Ishikawa (cell line): ENCODE data around the gene TSHZ3.

ENCODE experiments used
- CEBPB ChIP-seq: IDR thresholded peaks from 2 replicates; pipeline ENCODE4 v1.6.1; 2012
- CREB1 ChIP-seq: IDR thresholded peaks from 2 replicates; pipeline ENCODE4 v1.6.1; 2012; ENCODE audit warnings: low read depth
- EGR1 ChIP-seq: IDR thresholded peaks from 2 replicates; pipeline ENCODE4 v1.6.1; 2012
- EP300 ChIP-seq: IDR thresholded peaks from 2 replicates; pipeline ENCODE4 v1.6.1; 2012; ENCODE audit warnings: borderline replicate concordance
- FOXM1 ChIP-seq: IDR thresholded peaks from 2 replicates; pipeline ENCODE4 v1.6.1; 2012; ENCODE audit warnings: low read depth, borderline replicate concordance
- NFIC ChIP-seq: IDR thresholded peaks from 2 replicates; pipeline ENCODE4 v1.6.1; 2012
- RAD21 ChIP-seq: IDR thresholded peaks from 2 replicates; pipeline ENCODE4 v1.6.1; 2012; ENCODE audit warnings: low read depth
- TAF1 ChIP-seq: IDR thresholded peaks from 2 replicates; pipeline ENCODE4 v1.6.1; 2012; ENCODE audit warnings: low read depth, mild to moderate bottlenecking
- TCF12 ChIP-seq: IDR thresholded peaks from 2 replicates; pipeline ENCODE4 v1.6.1; 2012; ENCODE audit warnings: low read depth
- TEAD4 ChIP-seq: IDR thresholded peaks from 2 replicates; pipeline ENCODE4 v1.6.1; 2012
- YY1 ChIP-seq: IDR thresholded peaks from 2 replicates; pipeline ENCODE4 v1.6.1; 2012; ENCODE audit warnings: low read depth
- ZBTB7A ChIP-seq: IDR thresholded peaks from 2 replicates; pipeline ENCODE4 v1.6.1; 2012; ENCODE audit warnings: low read depth
- TF ChIP-seq, protein P1 (sequence below): IDR thresholded peaks from 2 replicates; pipeline ENCODE4 v1.6.1; 2012; ENCODE audit warnings: low read depth, mild to moderate bottlenecking
- TF ChIP-seq, protein P2 (sequence below): IDR thresholded peaks from 2 replicates; pipeline ENCODE4 v1.6.1; 2012
- TF ChIP-seq, protein P3 (sequence below): IDR thresholded peaks from 2 replicates; pipeline ENCODE4 v1.6.1; 2012

Gene TSHZ3

DNA sequence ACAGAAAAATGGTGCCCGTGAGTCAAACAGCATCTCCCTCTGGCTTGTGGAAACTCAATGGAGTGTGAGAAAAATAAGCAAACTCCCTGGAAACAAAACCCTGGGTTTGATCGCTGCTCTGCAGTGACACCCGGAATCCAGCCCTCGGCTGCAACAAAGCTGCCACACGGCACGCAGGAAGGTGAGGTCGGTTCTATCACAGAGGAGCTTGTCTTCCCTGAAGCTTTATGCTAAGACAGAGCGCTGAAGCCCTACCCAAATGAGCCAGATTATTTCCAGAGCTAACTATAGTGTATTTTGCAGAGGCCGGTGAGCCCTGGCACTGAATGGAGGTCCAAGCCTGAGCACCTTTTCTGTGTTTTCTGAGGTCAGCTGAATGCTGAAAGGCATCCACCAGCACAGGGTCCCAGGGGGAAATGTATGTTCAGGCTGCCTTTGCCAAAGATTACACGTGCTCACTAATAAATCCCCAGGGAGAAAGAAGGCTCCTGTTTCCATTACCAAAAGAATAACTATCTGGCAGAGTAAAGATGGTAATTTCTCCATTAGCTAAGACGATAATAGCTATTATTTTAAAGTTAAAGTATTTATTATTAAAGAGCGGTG, 77.8 kb downstream of the TSHZ3 start:
- TF ChIP-seq NFIC (no peak), TAF1 (no peak), EGR1 (no peak), CEBPB (no peak), TEAD4 (no peak), FOXM1 (no peak), ZBTB7A (no peak), TCF12 (no peak), RAD21 (no peak), CREB1 (no peak), YY1 (no peak), EP300 (no peak)
- TF ChIP-seq, protein P1, sequence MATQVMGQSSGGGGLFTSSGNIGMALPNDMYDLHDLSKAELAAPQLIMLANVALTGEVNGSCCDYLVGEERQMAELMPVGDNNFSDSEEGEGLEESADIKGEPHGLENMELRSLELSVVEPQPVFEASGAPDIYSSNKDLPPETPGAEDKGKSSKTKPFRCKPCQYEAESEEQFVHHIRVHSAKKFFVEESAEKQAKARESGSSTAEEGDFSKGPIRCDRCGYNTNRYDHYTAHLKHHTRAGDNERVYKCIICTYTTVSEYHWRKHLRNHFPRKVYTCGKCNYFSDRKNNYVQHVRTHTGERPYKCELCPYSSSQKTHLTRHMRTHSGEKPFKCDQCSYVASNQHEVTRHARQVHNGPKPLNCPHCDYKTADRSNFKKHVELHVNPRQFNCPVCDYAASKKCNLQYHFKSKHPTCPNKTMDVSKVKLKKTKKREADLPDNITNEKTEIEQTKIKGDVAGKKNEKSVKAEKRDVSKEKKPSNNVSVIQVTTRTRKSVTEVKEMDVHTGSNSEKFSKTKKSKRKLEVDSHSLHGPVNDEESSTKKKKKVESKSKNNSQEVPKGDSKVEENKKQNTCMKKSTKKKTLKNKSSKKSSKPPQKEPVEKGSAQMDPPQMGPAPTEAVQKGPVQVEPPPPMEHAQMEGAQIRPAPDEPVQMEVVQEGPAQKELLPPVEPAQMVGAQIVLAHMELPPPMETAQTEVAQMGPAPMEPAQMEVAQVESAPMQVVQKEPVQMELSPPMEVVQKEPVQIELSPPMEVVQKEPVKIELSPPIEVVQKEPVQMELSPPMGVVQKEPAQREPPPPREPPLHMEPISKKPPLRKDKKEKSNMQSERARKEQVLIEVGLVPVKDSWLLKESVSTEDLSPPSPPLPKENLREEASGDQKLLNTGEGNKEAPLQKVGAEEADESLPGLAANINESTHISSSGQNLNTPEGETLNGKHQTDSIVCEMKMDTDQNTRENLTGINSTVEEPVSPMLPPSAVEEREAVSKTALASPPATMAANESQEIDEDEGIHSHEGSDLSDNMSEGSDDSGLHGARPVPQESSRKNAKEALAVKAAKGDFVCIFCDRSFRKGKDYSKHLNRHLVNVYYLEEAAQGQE = no peak
- TF ChIP-seq, protein P2, sequence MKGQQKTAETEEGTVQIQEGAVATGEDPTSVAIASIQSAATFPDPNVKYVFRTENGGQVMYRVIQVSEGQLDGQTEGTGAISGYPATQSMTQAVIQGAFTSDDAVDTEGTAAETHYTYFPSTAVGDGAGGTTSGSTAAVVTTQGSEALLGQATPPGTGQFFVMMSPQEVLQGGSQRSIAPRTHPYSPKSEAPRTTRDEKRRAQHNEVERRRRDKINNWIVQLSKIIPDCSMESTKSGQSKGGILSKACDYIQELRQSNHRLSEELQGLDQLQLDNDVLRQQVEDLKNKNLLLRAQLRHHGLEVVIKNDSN = no peak
- TF ChIP-seq, protein P3, sequence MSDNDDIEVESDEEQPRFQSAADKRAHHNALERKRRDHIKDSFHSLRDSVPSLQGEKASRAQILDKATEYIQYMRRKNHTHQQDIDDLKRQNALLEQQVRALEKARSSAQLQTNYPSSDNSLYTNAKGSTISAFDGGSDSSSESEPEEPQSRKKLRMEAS = no peak

DNA sequence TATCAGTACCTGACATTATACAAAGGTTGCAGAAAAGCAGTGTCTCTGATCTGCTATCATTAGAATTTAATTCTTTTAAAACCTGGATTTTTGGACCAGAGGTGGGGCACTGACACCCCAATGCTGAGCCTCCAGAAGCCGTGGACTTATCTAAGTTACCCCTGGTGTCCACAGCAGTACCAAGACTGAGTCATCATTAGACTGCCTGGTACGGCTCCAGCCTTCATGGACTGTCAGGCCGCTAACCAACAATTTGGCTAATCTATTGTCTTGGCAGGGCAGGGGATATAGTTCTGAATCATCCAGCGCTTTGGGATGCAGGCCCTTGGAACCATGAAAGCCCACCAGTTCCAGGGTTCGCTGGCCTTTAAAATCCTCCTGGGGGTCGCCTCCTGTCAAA, 78.3 kb downstream of the TSHZ3 start:
- TF ChIP-seq ZBTB7A (no peak), CREB1 (no peak)
- TF ChIP-seq, protein P1 = no peak

DNA sequence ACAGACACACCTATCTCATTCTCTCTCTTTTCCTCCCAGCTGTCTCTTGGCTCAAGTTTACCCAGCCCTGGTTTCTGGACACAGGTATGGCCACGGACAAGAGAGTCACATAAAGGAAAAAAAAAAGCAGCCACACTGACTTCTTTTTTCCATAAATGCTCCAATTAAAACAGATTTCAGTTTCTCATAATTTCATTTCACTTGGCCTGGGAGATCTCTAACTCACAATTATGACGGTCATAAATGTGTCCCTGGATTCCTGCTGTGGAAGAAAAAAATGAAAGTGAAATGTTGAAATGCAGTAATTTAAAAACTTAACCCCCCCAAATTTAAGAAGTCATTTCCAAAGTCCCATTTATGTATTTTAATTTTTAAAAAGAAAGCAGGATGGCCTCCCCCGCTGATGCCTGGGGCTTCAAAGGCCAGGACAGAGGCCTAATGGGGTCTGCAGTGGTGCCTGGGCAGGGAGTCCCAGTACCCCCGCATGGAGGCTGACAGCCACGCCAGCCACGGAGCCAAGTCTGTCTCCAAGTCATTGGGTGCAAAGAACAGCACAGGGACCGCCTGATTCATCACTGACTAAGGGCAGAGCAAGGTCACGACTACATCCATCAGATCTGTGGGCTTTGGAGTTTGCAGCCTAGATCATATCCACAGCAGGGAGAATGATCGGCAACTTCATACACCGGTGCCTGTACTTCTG, 79.7 kb downstream of the TSHZ3 start:
- TF ChIP-seq TAF1 = no peak
- TF ChIP-seq RAD21 = no peak

DNA sequence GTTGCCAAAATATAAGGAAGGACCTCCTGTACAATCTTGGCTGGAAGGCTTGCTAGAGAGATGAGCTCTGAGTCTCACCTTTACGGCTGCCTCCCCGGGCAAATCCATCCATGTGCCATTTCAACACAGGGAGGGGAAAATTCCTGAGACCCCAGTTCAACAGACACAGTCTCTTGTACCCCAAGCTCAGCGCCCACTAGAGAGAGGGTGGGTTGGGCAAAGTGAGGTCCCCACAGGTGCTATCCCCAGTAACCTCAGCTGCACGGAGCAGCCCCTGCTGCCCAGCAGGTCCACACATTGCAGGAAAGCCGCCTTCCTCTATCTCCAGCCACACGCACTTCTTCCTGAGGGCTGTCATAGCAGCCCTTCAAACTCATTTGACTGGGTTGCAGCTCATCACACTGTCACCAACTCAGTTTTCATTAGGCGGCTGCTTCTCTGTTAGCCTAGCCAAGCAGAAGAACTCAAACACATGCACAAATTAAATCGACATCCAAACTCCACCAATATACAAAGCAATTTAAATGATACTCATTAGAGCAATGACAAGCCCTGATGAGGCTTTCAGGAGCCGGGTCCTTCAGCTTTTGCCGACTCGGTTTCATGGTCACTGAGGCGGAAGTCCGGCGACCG, 80.4 kb downstream of the TSHZ3 start:
- TF ChIP-seq NFIC = no peak
- TF ChIP-seq FOXM1 = no peak
- no peak for TF ChIP-seq CREB1
- no peak for TF ChIP-seq ZBTB7A
- TF ChIP-seq, protein P1 = no peak
- TF ChIP-seq TCF12 = no peak
- TF ChIP-seq RAD21 = no peak

DNA sequence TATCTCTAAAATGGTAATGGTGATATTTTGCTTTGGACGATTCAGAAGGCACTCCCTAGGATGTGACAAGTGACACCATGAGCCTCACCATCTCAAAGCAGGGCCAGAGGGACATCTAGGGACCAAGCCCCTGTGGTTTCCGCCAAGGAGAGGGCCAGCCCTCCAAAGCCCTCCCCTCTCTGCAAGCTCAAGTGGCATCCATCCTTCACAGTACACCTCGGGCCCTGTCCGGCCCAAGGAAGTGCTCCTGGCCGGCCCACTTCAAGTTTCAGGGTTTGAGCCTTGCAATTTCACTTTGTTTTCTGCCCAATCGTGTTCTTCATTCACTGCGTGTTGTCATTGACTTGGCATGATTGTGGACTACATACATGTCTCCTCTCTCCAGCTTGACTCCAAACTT, 82.5 kb downstream of the TSHZ3 start:
- TF ChIP-seq TEAD4 = no peak
- TF ChIP-seq CREB1 = no peak
- no peak for TF ChIP-seq EP300
- no peak for TF ChIP-seq FOXM1
- no peak for TF ChIP-seq EGR1
- no peak for TF ChIP-seq TCF12
- TF ChIP-seq YY1 = no peak
- no peak for TF ChIP-seq ZBTB7A
- TF ChIP-seq, protein P2 = no peak
- TF ChIP-seq RAD21 = no peak
- TF ChIP-seq CEBPB = no peak
- TF ChIP-seq, protein P1 = no peak
- no peak for TF ChIP-seq TAF1
- TF ChIP-seq, protein P3 = no peak
- TF ChIP-seq NFIC = no peak
